ENCODE data around the gene ANK3. TPM values are rescaled to one million over a fixed set of nuclear protein-coding genes. Genes with fewer than 3 reads are reported as not detected.

Gene ANK3
- polyA plus RNA-seq, 3 donors: not detected

DNA sequence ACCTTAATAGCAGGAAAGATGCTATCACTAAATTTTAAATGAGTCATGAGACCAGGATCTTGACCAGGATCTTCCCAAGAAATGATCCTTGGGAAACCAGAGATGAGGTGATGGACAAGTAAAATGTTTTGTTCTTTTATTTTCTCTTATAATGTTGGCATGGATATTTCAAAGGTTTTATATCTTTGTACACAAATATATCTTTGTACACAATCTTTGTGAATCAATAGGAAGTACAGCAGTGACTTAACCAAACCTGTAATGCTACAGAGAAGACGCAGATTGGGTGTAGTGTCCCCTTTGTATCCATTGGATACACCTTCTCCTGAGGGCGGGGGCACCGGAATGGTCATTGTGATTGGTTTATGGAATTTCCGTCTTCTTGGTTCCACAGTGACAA is 303.3 kb downstream of the ANK3 start:
- Mint-ChIP-seq H3K27ac (no peak overlapping the region), H3K4me1 (peaks cover 2% of the 10 kb centered on the region), H3K36me3 (no peaks in the 10 kb centered on the region), H3K4me3 (no peak overlapping the region), H3K9me3 (no peaks in the 10 kb centered on the region), H3K27me3 (ENCODE audit: low read depth in 3 of 3) (peaks cover 1 to 2% (median 1%) of the 10 kb centered on the region in 3 donors)
- DNase-seq: no peak
- no peak for TF ChIP-seq CTCF (IDR thresholded peaks at IDR 0.05)
- H3K27ac ChIP-seq (ENCODE audit: low read depth in 1 of 2, low read length in 2 of 2): no peak overlapping the region
- no peak overlapping the region for H2AFZ ChIP-seq (ENCODE audit: insufficient read depth, low read depth, low read length, poor library complexity, severe bottlenecking)
- no CpG with 5 or more reads among the region's 4 CpGs for WGBS (ENCODE audit: insufficient coverage)
- no peaks in the 10 kb centered on the region for H3K79me2 ChIP-seq (ENCODE audit: insufficient read depth, low read length)
- H3K4me2 ChIP-seq (replicated peaks; ENCODE audit: extremely low read depth, low read length, poor library complexity, severe bottlenecking): no peak overlapping the region
- H3K9me3 ChIP-seq (replicated peaks in 1 of 2; ENCODE audit: control insufficient read depth in 1 of 2, insufficient read depth in 1 of 2, low read length in 2 of 2): no peaks in the 10 kb centered on the region
- H4K20me1 ChIP-seq (ENCODE audit: insufficient read depth, low read length): no peaks in the 10 kb centered on the region
- no peak overlapping the region for H3K9ac ChIP-seq (ENCODE audit: insufficient read depth, low read length, poor library complexity, severe bottlenecking)
- intact Hi-C loops (cut with micrococcal nuclease): no loop called here
- no peaks in the 10 kb centered on the region for H3K27me3 ChIP-seq (ENCODE audit: control insufficient read depth in 2 of 2, insufficient read depth in 2 of 2, low read length in 2 of 2)
- no peaks in the 10 kb centered on the region for H3K36me3 ChIP-seq (replicated peaks in 1 of 2; ENCODE audit: control insufficient read depth in 1 of 2, insufficient read depth in 2 of 2, low read length in 2 of 2)
- H3K4me1 ChIP-seq (ENCODE audit: control insufficient read depth in 1 of 2, insufficient read depth in 2 of 2, low read length in 2 of 2): no peaks in the 10 kb centered on the region
- no peak overlapping the region for H3K4me3 ChIP-seq (replicated peaks in 1 of 3; ENCODE audit: low read depth in 2 of 3, low read length in 3 of 3)

DNA sequence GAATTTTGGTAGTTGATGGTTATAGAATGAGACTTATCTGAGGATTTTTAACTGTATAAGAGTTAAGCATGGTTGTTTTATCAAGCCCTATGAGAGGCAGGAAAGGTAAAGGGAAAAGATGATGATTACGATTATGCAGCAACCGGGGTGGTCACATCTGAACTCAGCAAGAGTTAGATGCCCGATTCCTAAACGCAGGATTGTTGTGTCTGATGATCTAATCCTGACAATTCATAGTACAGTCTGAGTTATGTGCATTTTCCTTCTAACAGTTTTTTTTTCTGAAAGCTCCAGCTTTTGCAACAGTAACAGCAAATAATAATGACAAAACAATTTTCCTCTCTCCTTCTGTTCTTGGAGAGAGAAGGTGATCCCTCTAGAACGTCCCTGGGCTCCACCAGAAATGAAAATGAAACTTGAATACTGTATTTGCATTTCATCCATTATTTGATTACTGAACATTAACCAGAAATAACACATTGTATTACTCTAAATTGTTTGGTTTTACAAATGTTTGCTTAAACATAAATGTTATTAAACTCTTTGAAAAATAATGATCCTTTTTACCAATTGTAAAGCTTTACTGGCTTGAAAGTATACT is 306.8 kb downstream of the ANK3 start:
- H3K4me1 ChIP-seq (ENCODE audit: control insufficient read depth in 1 of 2, insufficient read depth in 2 of 2, low read length in 2 of 2): no peaks in the 10 kb centered on the region
- H4K20me1 ChIP-seq (ENCODE audit: insufficient read depth, low read length): no peaks in the 10 kb centered on the region
- no peak overlapping the region for H3K4me3 ChIP-seq (replicated peaks in 1 of 3; ENCODE audit: low read depth in 2 of 3, low read length in 3 of 3)
- no peak overlapping the region for H2AFZ ChIP-seq (ENCODE audit: insufficient read depth, low read depth, low read length, poor library complexity, severe bottlenecking)
- Mint-ChIP-seq H3K4me3 (peak overlapping the region in 1 of 2 donors; percentile 46), H3K4me1 (peaks cover 2% of the 10 kb centered on the region), H3K9me3 (no peaks in the 10 kb centered on the region), H3K27ac (no peak overlapping the region), H3K27me3 (ENCODE audit: low read depth in 3 of 3) (peaks cover 0 to 1% (median 0%) of the 10 kb centered on the region in 3 donors), H3K36me3 (no peaks in the 10 kb centered on the region)
- no peak for TF ChIP-seq CTCF (IDR thresholded peaks at IDR 0.05)
- H3K9ac ChIP-seq (ENCODE audit: insufficient read depth, low read length, poor library complexity, severe bottlenecking): no peak overlapping the region
- intact Hi-C loops (cut with micrococcal nuclease): no loop called here
- no peaks in the 10 kb centered on the region for H3K79me2 ChIP-seq (ENCODE audit: insufficient read depth, low read length)
- H3K36me3 ChIP-seq (replicated peaks in 1 of 2; ENCODE audit: control insufficient read depth in 1 of 2, insufficient read depth in 2 of 2, low read length in 2 of 2): no peaks in the 10 kb centered on the region
- DNase-seq: no peak
- H3K27me3 ChIP-seq (ENCODE audit: control insufficient read depth in 2 of 2, insufficient read depth in 2 of 2, low read length in 2 of 2): no peaks in the 10 kb centered on the region
- H3K27ac ChIP-seq (ENCODE audit: low read depth in 1 of 2, low read length in 2 of 2): no peak overlapping the region
- 39% methylated on average over 3 of the region's 5 CpGs for WGBS (ENCODE audit: insufficient coverage)
- H3K4me2 ChIP-seq (replicated peaks; ENCODE audit: extremely low read depth, low read length, poor library complexity, severe bottlenecking): no peak overlapping the region
- H3K9me3 ChIP-seq (replicated peaks in 1 of 2; ENCODE audit: control insufficient read depth in 1 of 2, insufficient read depth in 1 of 2, low read length in 2 of 2): no peaks in the 10 kb centered on the region

All from CD14-positive monocyte (primary cell).